Stromal cell of bone marrow (primary cell): ENCODE results near the gene POTEE.
"Not testable (repeated sequence)": the region's sequence is repeated elsewhere in the genome, so short reads cannot be mapped to it uniquely, and the experiment has no call there.

ENCODE experiments used
- DNase-seq: peaks from one replicate; pipeline ENCODE4 v3.0.0-alpha.2; 2012; ENCODE audit warnings: low read depth

Gene POTEE

DNA sequence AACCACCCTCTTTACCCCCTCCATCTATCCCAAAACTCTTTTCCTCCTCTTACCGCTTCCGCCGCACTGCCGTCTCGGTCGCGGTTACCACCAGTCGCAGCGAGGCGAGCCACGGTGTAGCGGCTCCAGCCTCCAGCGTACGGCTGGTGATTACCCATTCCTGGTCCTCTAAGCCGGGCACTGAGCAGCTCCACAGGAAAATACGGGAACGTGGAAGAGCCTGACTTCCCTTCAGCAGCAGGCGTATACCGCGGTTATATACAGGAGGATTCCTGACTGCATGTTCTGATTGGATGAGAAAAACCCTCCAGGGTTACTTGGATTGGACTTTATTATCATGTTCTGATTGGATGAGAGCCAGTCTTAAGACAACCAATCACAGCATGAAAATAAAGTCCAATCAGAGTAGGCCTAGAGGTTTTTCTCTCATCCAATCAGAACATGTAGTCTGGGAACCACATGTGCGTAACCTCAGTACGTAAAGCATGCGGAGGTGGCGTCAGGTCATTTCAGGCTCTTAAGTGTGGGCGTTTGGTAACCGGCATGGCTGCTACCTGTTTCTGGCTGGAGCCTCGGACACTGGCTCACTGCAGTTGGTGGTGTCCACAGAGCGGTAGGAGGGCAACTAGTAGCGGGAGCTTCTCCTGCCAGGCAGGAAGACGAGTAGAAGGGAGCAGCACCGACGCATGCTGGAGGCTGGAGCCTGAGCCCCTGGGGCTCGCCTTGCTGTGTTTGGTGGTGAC, at the start of gene POTEE:
Gene POTEE (plus strand): TSS at position 507 of the 743 bp plus-strand sequence. CDS start 8,867 bp downstream, outside the sequence.
- DNase-seq = not testable (repeated sequence)

DNA sequence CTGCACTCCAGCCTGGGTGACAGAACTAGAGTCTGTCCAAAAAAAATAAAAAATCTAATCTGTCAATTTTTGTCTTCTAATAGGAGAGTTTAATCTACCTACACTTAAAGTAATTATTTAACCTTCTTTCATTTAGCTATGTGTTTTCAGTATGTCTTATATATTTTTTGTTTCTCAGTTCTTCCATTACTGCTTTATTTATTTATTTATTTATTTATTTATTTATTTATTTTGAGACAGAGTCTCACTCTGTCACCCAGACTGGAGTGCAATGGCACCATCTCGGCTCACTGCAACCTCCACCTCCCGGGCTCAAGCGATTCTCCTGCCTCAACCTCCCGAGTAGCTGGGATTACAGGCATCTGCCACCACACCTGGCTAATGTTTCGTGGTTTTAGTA, 43.8 kb upstream of the POTEE start:
- DNase-seq = not testable (repeated sequence)

DNA sequence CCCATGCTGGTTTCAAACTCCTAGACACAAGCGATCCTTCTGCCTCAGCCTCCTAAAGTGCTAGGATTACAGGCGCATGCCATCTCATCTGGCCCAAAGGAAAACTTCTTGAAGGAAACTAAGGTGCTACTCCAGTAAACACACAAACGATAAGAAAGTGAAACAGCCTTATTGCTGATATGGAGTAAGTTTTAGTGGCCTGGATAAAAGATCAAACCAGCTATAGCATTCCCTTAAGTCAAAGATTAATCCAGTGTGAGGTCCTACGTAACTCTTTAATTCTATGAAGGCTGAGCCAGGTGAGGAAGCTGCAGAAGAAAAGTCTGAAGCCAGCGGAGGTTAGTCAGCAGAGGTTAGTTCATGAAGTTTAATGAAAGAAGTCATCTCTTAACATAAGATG, 40.8 kb upstream of the POTEE start:
- no peak for DNase-seq

DNA sequence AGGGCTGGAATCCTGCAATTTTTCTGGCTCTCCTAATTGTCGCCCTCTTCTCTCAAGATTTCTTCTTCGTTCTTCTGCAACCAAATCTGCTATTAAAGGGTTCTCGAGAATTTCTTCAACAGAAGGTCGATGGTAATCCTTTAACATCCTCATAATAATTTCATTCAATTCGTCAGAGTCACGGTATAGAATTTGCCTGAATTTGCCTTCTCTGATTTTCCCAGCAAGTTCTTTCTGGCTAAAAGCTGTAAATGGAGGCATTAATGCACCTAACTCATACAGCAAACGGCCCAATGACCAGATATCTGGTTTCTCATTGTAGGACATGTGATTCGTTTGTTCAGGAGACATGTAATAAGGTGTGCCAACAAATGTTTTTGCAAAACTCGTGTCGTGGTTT, 31.3 kb upstream of the POTEE start:
- not testable (repeated sequence) for DNase-seq

DNA sequence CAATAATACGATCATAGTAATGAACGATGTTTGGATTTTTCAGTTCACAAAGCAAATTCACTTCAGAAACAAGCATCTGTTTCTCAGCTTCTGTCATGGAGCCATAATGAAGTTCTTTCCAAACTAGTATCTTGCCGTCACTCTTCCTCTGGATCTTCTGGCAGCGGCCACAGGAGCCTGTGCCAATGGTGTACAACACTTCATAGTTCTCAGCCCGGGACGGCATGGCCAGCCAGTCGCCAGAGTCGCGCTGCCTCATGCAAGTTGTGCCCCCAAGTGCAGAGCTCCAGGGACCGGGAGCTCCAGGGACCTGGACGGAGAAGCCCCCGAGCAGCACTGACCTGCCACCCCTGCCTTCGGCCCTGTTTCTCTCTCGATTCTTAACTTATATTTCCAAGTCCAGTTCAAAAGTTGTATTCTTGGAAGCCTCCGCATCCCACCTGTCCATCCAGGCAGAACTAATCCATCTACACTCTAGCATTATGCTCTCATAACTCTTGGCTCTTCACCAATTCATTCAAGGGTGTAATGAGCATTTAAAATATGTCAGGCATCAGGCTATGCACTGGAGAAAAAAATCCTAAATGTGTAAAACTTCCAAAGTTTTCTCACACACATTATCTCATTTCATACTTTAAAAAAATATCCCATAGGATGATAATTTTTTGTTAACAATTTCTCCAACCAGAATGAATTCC, 30.5 kb upstream of the POTEE start:
- not testable (repeated sequence) for DNase-seq

DNA sequence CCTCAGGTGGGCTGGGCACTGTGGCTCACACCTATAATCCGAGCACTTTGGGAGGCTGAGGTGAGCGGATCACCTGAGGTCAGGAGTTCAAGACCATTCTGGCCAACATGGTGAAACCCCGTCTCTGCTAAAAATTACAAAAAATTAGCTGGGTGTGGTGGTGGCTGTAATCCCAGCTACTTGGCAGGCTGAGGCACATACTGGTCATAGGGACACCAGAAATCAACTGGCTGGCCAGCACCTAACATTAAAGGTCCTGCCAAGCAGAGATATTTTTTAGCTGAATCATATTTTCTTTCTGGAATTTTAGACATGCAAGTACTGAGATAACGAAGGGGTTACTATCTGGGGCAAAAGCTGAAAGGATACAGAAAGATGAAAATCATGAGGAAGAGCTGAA, 27.9 kb upstream of the POTEE start:
- DNase-seq = not testable (repeated sequence)

DNA sequence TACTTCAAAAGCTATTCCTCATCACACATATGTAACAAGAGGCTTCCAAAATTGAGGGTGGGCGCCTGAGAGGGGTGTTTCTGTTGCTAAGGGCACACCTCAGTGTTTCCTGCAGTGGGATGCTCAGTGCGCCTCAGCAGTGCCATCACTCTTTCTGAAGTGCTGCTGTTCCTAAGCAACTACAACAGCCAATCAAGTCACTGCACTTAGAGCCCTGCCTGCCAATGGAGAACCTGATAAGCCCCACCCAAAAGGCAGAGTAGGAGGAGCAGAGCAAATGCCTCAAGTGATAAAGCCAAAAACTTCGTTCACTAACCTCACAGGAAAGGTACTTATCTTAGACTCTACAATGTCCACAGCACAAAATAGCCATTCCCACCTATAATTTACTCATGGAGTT, 15.9 kb upstream of the POTEE start:
- not testable (repeated sequence) for DNase-seq

DNA sequence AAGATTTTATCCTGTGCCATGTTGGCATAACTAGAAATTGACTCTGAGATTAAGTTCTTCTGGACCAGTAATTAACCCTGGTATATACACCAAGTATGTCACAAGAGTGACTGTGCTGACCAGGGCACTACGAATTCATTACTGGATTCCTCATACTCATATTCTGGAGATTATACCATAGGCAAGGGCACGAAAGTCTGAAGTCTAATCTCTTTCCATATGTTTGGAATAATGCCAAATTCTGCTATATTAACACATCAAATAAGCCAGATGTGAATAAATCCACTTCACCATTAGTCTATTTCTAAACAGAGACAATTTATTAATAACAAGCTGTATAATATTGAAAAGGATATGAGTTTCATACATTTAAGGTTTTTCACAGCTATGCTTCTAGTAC, 13.2 kb upstream of the POTEE start:
- DNase-seq = not testable (repeated sequence)

DNA sequence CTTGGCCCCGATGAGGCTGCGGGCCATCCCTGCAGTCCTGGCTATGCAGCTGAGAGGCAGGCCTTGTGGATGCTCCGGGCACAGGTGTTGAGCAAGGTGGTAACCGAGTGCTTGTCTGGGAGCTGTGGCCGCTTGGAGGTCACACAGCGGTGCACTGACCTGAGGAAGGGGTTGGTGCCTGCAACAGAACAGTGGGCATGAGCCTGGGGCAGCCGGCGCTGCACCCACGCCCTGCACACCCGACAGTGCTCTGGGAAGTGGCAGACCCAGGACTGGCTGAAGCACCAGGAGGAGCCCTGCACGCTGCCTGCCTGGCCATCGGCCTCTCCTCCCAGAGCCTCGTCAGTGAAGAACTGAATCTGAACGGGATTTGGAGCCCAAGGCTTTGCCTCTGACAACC, 8.2 kb upstream of the POTEE start:
- no peak for DNase-seq

DNA sequence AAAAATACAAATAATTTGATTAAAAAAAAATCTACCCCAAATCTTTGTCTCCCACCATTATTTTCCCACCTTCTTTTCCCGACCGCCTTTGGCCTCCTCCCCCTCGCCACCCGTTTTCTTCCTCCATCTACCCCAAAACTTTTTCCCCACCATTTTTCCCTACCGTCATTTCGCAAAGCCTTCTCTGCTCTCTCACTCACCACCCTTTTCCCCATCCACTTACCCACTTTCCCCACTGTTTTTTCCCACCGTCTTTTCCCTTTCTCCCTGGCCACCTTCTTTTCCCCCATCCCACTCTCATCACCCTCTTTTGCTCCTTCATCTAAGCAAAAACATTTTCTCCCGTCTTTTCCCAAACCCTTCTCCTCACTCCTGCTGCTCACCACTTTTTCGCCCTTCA, 1.5 kb upstream of the POTEE start:
- not testable (repeated sequence) for DNase-seq

DNA sequence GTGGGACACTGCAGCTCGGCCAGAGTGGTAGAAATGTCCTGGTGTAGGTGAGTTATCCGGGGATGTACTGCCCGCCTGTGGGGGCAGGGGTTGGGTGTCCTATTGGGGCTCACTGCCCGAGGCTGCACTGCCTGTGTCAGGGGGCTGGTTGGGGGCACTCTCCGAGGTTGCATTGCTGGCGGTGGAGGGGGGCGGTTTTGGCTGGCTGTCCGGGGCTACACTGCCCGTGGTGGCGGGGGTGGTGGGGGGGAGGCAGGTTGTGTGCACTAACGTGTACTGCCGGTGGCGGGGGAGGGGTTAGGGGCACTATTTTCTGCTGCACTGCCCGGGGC, 403 bp downstream of the POTEE start:
- DNase-seq = not testable (repeated sequence)

DNA sequence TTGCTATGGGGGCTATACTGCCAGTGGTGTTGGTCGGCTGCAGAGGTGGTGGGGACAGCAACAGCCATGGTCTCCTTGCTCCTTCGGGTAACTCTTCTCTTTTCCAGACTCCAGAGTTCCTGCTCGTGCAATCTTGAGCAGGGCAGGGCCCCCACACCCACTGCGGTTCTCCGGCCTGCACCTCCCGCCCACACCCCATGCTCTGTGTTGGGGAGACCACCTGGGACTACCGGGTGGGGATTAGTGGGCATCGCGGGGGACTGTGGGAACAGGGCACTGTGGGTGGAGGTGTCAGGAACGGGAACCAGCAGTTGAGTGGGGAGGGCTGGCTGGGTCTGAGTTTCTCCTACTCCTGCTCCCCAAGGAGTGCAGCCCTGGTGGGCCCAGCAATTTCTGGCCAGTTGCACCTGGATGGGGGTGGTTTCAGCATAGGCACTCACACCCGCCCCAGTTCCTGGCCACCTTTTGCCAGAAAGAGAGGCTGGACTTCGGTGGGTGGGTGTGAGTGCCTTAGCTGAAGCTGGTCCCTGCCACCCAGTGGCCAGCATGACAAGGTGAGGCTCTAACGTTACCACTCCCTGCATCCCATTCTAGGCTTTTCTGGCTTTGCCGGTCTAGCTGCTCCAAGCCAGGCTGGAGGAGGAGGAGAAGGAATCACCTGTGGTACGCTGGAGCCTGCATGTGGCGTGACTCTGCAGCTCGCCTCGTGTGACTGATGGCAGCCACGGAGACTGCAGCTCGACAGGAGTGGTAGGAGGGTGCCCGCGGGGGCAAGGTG, 1.3 kb downstream of the POTEE start:
- DNase-seq = not testable (repeated sequence)

DNA sequence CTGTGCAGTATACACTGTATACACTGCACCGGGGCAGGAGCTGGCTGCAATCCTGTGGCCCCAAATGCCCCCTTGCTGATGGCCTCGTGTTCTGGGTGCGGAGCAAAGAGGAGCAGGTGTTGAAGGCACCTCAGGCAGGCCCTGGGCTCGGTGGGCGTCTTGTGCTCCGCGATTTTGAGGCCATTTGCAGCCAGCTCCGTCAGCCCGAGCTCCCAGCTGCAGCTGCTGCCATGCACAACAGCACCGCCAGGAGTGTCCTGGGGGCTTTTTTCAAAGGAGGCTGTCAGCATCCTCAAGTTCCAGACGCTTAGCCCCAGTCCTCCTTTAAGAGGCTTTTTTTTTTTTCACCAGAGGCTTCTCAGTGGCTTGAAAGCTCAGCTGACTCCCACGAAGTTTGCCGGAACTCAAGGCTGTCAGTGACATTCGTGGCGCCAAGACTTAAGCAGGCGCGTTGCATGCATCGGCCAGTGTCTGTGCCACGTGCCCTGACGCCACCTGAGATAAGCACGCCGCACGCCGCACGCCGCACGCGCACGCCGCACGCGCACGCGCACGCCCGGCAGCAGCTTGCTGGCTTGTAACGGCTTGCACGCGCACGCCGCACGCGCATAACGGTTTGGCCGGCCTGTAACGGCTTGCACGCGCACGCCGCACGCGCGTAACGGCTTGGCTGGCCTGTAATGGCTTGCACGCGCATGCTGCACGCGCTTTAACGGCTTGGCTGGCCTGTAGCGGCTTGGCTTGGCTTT, 8.1 kb downstream of the POTEE start:
- DNase-seq = not testable (repeated sequence)

DNA sequence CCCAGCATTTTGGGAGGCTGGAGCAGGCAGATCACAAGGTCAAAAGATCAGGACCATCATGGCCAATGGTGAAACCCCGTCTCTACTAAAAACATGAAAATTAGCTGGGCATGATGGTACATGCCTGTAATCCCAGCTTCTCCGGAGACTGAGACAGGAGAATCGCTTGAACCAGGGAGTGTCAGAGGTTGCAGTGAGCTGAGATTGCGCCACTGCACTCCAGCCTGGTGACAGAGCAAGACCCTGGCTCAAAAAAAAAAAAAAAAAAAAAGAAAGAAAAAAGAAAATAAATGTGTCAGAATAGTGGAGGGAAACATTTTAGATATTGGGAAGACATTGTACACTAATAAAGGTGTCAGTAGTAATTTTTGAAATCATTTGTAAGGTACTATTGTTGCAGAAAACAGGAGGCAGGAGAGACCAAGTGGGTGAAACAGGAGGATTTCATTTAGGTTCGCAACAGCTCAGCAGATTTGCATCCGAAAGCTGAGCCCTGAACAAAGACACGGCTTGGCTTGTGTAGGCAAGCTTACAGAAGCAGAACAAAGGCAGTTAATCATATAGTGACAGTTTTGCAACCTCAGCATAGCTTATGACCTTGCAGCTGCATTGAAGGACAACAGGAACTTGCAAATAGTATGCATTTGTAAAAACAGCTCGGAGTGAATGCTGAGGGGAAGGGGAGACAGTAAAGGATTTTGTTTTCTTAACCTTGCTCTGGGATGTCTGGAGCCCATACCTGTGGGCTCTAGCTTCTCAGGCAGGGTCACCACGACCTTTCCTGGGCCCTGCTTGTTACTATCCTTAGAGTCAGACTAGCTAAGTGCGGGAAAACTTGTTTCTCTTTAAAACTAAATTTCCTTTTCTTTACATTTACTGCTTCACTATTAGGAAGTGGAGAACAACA, 26.5 kb downstream of the POTEE start:
- not testable (repeated sequence) for DNase-seq
